Endothelial cell of umbilical vein (primary cell): Measurements from ENCODE around the gene SPATS2L. TPM values are rescaled to one million over a fixed set of nuclear protein-coding genes. Genes with fewer than 3 reads are reported as not detected.

Source experiments
- BruUV-seq: library from RNA; stranded (reverse); fragments of 400-500 nt; replicated peaks from 2 replicates; lab custom pipeline; 2021; lab: Mats Ljungman, UMichigan
- CTCF ChIA-PET: fragments of 300-600, 350-600 bp; sonication (Branson Sonifier 250); formaldehyde crosslinking; loops from one replicate; lab custom pipeline; 2021; ENCODE audit warnings: antibody characterized with exemption, inconsistent platforms; lab: Charles Lee
- POLR2A ChIA-PET: fragments of 300-600, 350-600 bp; sonication (Branson Sonifier 250); formaldehyde crosslinking; loops from one replicate; lab custom pipeline; 2021; ENCODE audit warnings: antibody characterized with exemption, inconsistent platforms; lab: Charles Lee
- DNase-seq: peaks from one replicate; pipeline ENCODE4 v3.0.0-alpha.2; 2011; ENCODE audit warnings: low read depth, low spot score
- FAIRE-seq: peaks from 2 replicates; lab custom pipeline; 2011; peaks lifted over from hg19 to GRCh38; lab: Jason Lieb, UNC
- H2AFZ ChIP-seq: 2 replicates; pipeline ENCODE4 v1.6.0; 2012; ENCODE audit warnings: low read depth, low read length, control low read depth, inconsistent platforms
- H3K27ac ChIP-seq: 2 replicates; pipeline ENCODE4 v1.5.1; 2011; ENCODE audit warnings: low read depth, mild to moderate bottlenecking, control low read depth, low read length, moderate library complexity; ENCODE audit not compliant: insufficient read depth
- H3K27me3 ChIP-seq, 2 experiments: 2 replicates each; pipeline versions ENCODE4 v1.6.0 to v1.6.1; 2011; ENCODE audit warnings: low read length in 2 of 2, mixed read lengths in 1 of 2; ENCODE audit not compliant: control insufficient read depth in 2 of 2, insufficient read depth in 2 of 2
- H3K36me3 ChIP-seq, 2 experiments: 2 replicates in 1 of 2; 3 replicates in 1 of 2; pipeline ENCODE4 v1.5.1; 2011; ENCODE audit warnings: low read length in 2 of 2, mild to moderate bottlenecking in 1 of 2, moderate library complexity in 1 of 2; ENCODE audit not compliant: control insufficient read depth in 2 of 2, insufficient read depth in 2 of 2; ENCODE audit errors: extremely low read depth in 1 of 2
- H3K4me1 ChIP-seq: 3 replicates; pipeline ENCODE4 v1.5.1; 2011; ENCODE audit warnings: mild to moderate bottlenecking, low read length; ENCODE audit not compliant: control insufficient read depth, insufficient read depth; ENCODE audit errors: extremely low read depth
- H3K4me2 ChIP-seq: 2 replicates; pipeline ENCODE4 v1.6.1; 2011; ENCODE audit warnings: low read length, control low read depth, mixed read lengths; ENCODE audit not compliant: insufficient read depth
- H3K4me3 ChIP-seq, 3 experiments: fragments of 200-600 bp in 1 of 3; sonication (generic), shearing (Covaris generic) in 1 of 3; replicated peaks in 1 of 3; 2 replicates each; pipeline ENCODE4 v1.5.1; 2011 to 2016; ENCODE audit warnings: control low read depth in 3 of 3, low read length in 3 of 3, mild to moderate bottlenecking in 2 of 3, inconsistent platforms in 1 of 3, low read depth in 1 of 3, moderate library complexity in 1 of 3; ENCODE audit not compliant: insufficient read depth in 1 of 3
- H3K79me2 ChIP-seq: 2 replicates; pipeline ENCODE4 v1.6.0; 2012; ENCODE audit warnings: low read length, inconsistent platforms; ENCODE audit not compliant: control insufficient read depth, insufficient read depth
- H3K9ac ChIP-seq: replicated peaks from 2 replicates; pipeline ENCODE3; 2011; ENCODE audit warnings: low read length, control low read depth; ENCODE audit not compliant: insufficient read depth; ENCODE audit errors: extremely low read depth
- H3K9me1 ChIP-seq: replicated peaks from 3 replicates; pipeline ENCODE4 v1.6.0; 2011; ENCODE audit warnings: mild to moderate bottlenecking, low read length; ENCODE audit not compliant: control insufficient read depth, insufficient read depth; ENCODE audit errors: extremely low read depth
- H3K9me3 ChIP-seq: replicated peaks from 2 replicates; pipeline ENCODE4 v1.5.1; 2012; ENCODE audit warnings: low read length, inconsistent platforms; ENCODE audit not compliant: control insufficient read depth, insufficient read depth
- H4K20me1 ChIP-seq: replicated peaks from 2 replicates; pipeline ENCODE3; 2011; ENCODE audit warnings: mild to moderate bottlenecking, low read length; ENCODE audit not compliant: control insufficient read depth, insufficient read depth; ENCODE audit errors: extremely low read depth
- CTCF ChIP-seq, 2 donors: IDR thresholded peaks; 1 replicate in 1 of 2; 2 replicates in 1 of 2; pipeline ENCODE4 v1.5.1; 2011; ENCODE audit warnings: low read length in 2 of 2, mild to moderate bottlenecking in 2 of 2, moderate library complexity in 2 of 2, control low read depth in 1 of 2, inconsistent platforms in 1 of 2, low read depth in 1 of 2; ENCODE audit not compliant: insufficient read depth in 1 of 2; ENCODE audit errors: extremely low read depth in 1 of 2
- EZH2 ChIP-seq: IDR thresholded peaks from 2 replicates; pipeline ENCODE4 v1.6.1; 2012; ENCODE audit warnings: borderline replicate concordance, low read depth, mild to moderate bottlenecking, moderate library complexity, low read length, inconsistent platforms; ENCODE audit not compliant: severe bottlenecking
- FOS ChIP-seq: IDR thresholded peaks from 2 replicates; pipeline ENCODE4 v1.6.1; 2011; ENCODE audit warnings: mild to moderate bottlenecking, low read length, moderate library complexity, borderline replicate concordance; ENCODE audit not compliant: insufficient read depth
- GATA2 ChIP-seq: IDR thresholded peaks from 2 replicates; pipeline ENCODE4 v1.7.0; 2011; ENCODE audit warnings: low read depth, mild to moderate bottlenecking, moderate library complexity, mixed read lengths, low read length; ENCODE audit not compliant: insufficient read length, insufficient read depth
- JUN ChIP-seq: IDR thresholded peaks from 2 replicates; pipeline ENCODE4 v1.6.1; 2011; ENCODE audit warnings: borderline replicate concordance, low read depth; ENCODE audit not compliant: insufficient read length, insufficient read depth
- MAX ChIP-seq: IDR thresholded peaks from 2 replicates; pipeline ENCODE4 v1.6.1; 2011; ENCODE audit not compliant: insufficient read depth, insufficient read length
- MYC ChIP-seq: IDR thresholded peaks from one replicate; pipeline ENCODE4 v1.6.1; 2011; ENCODE audit warnings: mild to moderate bottlenecking, low read depth, low read length
- POLR2A ChIP-seq: IDR thresholded peaks from 2 replicates; pipeline ENCODE4 v1.6.1; 2012; ENCODE audit warnings: low read depth, mild to moderate bottlenecking, control low read depth, low read length
- POLR2AphosphoS5 ChIP-seq: IDR thresholded peaks from 2 replicates; pipeline ENCODE4 v1.6.1; 2012; ENCODE audit warnings: low read depth, mild to moderate bottlenecking, control low read depth, low read length, moderate library complexity; ENCODE audit not compliant: insufficient read depth
- dilution Hi-C: fragments of 300-500 bp; cut with MboI; formaldehyde crosslinking; loops from one replicate; pipeline ENCODE4 v1.15.0; 2019; ENCODE audit warnings: low sequenced_read_pairs; ENCODE audit not compliant: extremely low pct_ligation_motif_present
- intact Hi-C: fragments of 100-400 bp; cut with micrococcal nuclease; formaldehyde crosslinking; loops from one replicate; pipeline ENCODE4 v1.10.0; 2022
- polyA plus RNA-seq, 4 experiments: library from polyadenylated mRNA; depleted of rRNA in 3 of 4; stranded (reverse) in 3 of 4; unstranded in 1 of 4; fragments of >200 nt; gene quantifications; 2 replicates each; pipeline versions ENCODE4 v1.2.1 to v1.2.3, GENCODE V29; 2011 to 2012; ENCODE audit warnings: missing spikeins in 1 of 4
- total RNA-seq: library from RNA; stranded (reverse); gene quantifications from 2 replicates; pipeline ENCODE4 v1.2.3, GENCODE V29; 2021

The SPATS2L gene
- total and polyA plus RNA-seq, 2 donors (not counting 3 experiments of a cell fraction or from before 2014, with no cell fraction given) = 29.1 to 72.9 TPM

- CTCF ChIA-PET = no interaction called here
Measured at GRCh38 chr2:200297100-200297499, 9.4 kb upstream of the SPATS2L start.

More at GRCh38 chr2:200297100-200297499, 9.4 kb upstream of the SPATS2L start:
- dilution Hi-C loops (no loop called here), intact Hi-C loops (no loop called here)
- Histone ChIP-seq H3K4me3 (no peak overlapping the region), H3K9ac (no peak overlapping the region), H3K9me1 (no peaks in the 10 kb centered on the region), H3K4me1 (peaks cover 8% of the 10 kb centered on the region), H2AFZ (no peak overlapping the region), H3K4me2 (no peak overlapping the region), H3K27me3 (peaks cover 0 to 2% of the 10 kb centered on the region in 2 experiments), H3K9me3 (no peaks in the 10 kb centered on the region), H4K20me1 (no peaks in the 10 kb centered on the region), H3K36me3 (no peaks in the 10 kb centered on the region), H3K79me2 (no peaks in the 10 kb centered on the region), H3K27ac (no peak overlapping the region)
- no TSS peak for BruUV-seq
- POLR2A ChIA-PET = no interaction called here
- FAIRE-seq (no peak), DNase-seq (no peak)
- TF ChIP-seq JUN (no peak), EZH2 (no peak), MYC (no peak), MAX (no peak), FOS (no peak), POLR2AphosphoS5 (no peak), GATA2 (no peak), POLR2A (no peak), CTCF (IDR thresholded peaks at IDR 0.05; ENCODE audit: extremely low read depth in 1 of 2, insufficient read depth in 1 of 2, low read depth in 1 of 2, low read length in 2 of 2) (no peak)
